GM19397 (cell line): Measurements from ENCODE around the gene ULK4.
"Not testable (repeated sequence)": the region's sequence is repeated elsewhere in the genome, so short reads cannot be mapped to it uniquely, and the experiment has no call there.

ENCODE experiments used
- ATAC-seq: cut with Tn5 transposase; IDR thresholded peaks from one replicate; pipeline ENCODE4 v1.9.1; 2021; ENCODE audit warnings: mild to moderate bottlenecking, moderate library complexity; ENCODE audit not compliant: unreplicated experiment

Gene ULK4

DNA sequence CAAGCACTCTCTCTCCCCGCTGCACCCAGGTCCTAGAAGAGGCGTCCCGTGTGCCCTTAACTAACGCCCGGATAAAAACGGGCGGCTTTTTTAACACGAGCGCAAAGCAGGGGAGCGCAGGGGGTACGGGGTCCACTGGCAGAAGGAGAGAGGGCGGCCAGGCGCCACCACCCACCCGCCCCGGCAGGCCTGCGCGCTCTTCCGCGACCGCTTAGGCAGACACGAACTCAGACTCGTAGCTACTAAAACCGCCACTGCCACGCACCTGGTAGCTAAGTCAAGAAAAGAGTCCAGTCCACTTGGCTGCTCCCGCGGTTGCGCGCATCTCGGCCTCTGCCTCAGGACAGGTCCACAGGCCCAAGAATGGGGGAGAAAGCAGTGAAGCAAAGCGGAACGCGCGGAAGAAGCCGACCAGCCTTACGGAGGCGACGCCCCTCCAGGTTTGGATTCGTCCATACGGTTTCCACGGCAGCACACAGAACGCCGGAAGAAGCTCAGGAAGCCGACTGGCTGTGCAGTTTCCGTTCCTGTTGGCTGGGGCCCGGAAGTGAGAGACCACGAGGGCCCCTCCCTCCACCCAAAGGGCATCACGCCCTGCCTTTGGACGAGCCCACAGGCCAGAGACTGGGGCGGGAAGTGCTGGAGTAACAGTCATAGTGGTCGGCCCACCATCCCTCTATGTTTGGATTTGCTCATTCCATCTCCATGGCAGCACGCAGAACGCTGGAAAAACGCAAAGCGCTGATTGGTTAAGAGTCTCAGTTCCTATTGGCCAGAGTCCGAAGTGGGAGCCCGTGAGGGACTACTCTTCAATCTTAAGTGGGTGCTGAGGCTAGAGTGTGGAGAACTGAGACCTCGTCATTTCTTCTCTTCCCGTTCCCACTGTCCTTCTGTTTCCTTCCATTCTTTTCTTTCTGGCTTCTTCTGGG, at the start of gene ULK4:
ULK4 (minus strand) TSS at position 353 of the 929 bp plus-strand sequence. CDS start 7,344 bp downstream, outside the sequence.
- ATAC-seq = peak; percentile 94

GRCh38 chr3:42010530-42010929, 48.6 kb upstream of the ULK4 start:
- ATAC-seq = no peak

DNA sequence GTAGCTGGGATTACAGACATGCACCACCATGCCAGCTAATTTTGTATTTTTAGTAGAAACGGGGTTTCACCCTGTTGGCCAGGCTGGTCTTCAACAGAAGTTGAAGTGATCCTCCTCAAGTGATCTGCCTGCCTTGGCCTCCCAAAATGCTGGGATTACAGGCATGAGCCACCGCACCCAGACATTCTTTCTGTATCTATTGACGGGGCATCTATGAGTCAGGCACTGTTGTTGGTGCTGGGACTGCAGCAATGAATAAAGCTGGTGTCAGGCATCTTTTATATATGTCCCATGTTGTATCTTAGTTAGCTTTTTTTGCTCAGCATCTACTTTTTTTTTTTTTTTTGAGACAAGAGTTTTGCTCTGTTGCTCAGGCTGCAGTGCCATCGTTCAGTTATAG, 47.6 kb upstream of the ULK4 start:
- ATAC-seq = no peak

- ATAC-seq = no peak
Observed at GRCh38 chr3:42007785-42008184, 45.9 kb upstream of the ULK4 start.

GRCh38 chr3:42005401-42005800, 43.5 kb upstream of the ULK4 start:
- no peak for ATAC-seq

DNA sequence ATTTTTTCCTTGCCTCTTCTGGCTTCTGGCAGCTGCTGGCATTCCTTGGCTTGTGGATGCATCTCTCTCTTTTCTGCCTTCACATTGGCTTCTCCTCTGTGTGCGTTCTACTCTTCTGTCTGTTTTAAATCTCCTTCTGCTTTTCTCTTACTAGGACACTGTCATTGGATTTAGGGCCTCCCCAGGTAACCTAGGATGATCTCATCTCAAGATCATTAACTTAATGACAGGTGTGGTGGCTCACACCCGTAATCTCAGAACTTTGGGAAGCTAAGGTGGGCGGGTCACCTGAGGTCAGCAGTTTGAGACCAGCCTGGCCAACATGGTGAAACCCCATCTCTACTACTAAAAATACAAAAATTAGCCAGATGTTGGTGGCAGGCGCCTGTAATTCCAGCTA, 40.9 kb upstream of the ULK4 start:
- no peak for ATAC-seq

- no peak for ATAC-seq
Observed at GRCh38 chr3:42001777-42002176, 39.9 kb upstream of the ULK4 start.

DNA sequence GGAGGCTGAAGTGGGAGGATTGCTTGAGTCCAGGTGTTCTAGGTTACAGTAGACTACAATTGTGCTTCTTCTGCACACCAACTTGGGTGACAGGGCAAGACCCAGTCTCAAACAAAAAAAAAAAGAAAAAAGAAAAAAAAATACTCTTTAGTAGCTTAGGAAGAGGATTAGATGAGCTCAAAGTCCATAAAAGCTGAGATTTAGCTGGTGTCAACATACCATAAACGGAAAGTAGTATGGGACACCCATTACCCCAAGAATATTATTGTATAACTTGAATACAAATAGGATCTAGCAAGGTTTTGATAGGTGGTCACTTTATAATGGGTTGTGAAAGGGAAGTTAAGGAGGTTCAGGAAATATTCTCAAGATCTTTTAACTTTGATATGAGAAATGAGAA, 38.0 kb upstream of the ULK4 start:
- no peak for ATAC-seq

- no peak for ATAC-seq
Observed at GRCh38 chr3:41997702-41998550, 36.0 kb upstream of the ULK4 start.

- no peak for ATAC-seq
Observed at GRCh38 chr3:41991437-41991836, 29.5 kb upstream of the ULK4 start.

DNA sequence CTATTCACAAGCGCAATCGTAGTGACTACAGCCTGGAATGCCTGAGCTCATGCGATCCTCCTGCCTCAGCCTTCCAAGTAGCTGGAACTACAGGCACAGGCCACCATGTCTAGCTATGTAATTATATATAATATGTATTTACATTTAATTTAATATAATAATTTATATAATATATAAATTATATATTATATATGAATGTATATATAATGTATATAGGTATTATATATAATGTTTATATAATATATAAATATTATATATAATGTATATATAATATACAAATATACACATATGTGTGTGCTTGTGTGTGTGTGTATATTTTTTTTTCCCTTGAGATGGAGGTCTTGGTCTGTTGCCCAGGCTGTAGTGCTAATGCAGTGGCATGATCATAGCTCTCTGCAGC, 27.6 kb upstream of the ULK4 start:
- no peak for ATAC-seq

DNA sequence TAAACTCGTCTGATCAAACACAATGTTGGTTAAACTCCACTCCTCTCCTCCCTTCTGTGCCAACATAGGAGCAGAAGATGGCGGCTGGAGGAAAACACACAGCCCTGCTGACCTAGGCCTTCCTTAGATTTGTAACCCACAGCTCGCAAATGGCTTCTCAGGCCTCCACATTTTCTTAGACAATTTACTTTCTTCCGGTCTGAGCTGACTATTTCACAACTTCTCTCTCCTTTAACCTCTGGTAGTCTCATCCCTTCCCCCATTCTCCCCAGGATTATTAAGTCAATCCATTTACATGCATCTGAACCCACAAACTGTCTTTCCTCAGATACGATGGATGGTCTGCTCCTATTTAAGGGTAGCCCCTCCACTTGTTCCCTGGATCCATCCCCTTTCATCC, 25.7 kb upstream of the ULK4 start:
- ATAC-seq = no peak

- no peak for ATAC-seq
Observed at GRCh38 chr3:41986561-41986960, 24.7 kb upstream of the ULK4 start.

DNA sequence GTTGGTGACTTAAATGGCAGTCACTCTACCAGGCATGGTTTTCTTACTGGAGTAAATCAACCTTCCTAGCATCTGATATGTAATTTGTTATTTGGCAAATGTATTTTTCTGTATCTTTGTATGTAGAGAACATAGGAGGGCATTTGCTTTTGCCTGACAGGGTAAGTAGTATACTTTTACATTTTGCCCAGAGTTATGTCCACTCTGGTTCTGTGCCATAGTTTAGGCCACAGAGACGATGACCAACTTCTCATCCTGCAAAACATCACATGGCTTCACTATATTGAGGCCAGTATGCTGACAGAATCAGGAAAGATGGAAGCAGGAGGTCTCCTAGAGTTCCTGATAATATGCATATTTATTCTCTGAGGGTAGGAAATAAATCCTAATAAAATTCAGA, 23.1 kb upstream of the ULK4 start:
- no peak for ATAC-seq

DNA sequence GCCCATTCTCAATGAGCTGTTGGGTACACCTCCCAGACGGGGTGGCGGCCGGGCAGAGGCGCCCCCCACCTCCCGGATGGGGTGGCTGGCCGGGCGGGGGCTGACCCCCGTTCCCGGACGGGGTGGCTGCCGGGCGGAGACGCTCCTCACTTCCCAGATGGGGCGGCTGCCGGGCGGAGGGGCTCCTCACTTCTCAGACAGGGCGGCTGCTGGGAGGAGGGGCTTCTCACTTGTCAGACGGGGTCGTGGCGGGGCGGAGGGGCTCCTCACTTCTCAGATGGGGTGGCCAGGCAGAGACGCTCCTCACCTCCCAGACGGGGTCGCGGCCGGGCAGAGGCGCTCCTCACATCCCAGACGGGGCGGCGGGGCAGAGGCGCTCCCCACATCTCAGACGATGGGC, 21.2 kb upstream of the ULK4 start:
- ATAC-seq = not testable (repeated sequence)

- not testable (repeated sequence) for ATAC-seq
Observed at GRCh38 chr3:41977401-41977800, 15.5 kb upstream of the ULK4 start.

DNA sequence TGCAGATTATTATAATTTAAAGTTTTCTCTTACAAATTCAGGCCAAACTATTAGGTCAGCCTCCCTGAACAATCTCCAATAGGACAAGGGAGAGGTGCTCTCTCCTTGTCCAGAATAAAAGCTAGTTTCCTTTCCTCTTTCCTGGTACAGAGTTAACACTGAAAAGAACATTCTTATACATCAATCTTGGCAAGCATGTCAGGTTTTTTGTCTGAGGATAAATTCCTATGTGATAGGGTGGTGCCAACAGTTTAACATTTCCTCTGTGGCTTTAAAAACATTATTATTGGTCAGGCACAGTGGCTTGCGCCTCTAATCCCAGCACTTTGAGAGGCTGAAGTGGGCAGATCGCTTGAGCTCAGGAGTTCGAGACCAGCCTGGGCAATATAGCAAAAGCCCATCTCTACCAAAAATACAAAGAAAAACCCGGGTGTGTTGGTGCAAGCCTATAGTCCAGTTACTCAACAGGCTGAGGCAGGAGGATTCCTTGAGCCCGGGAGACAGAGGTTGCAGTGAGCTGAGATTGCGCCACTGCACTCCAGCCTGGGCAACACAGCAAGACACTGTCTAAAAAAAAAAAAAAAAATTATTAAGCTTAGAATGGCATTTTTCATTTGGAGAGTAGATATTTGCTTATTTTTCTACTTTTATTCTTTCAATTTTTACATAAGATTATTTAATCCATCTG, 13.7 kb upstream of the ULK4 start:
- no peak for ATAC-seq

DNA sequence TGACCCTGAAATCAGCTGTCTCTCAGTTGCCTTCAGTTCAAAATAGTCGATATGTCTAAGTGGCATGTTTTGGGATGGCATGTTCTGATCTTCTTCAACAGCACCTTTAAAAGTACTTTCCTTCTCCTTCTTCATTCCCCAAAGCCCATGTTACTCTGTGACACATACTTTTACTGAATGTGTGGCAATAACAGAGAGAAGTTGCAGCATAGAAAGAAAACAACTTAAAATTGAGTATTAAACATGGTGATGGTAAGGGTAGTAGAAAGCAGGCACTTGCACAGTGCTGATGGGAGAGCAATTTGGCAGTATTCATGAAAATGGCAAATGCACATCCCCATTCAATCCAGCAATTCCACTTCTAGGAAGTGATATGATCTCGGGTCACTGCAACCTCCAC, 12.3 kb upstream of the ULK4 start:
- ATAC-seq = no peak

DNA sequence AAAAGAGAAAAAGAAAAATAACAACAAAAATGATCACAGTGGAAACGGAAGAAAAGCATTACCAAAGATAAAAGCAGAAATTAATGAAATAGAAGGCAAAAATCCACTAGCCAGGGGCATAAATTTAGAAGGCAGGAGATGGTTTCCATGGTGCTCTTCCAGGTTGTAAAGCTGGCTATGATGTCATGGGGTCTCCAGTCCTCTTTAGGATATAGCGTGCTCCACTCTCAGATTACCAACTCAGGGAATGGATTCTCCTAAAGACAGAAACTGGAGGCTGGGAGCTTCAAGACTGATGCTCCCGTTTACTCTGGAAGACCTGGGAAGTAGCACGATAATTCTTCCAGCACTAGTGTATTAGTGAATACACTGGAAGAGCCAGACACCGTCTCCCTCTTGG, 10.9 kb upstream of the ULK4 start:
- no peak for ATAC-seq

- no peak for ATAC-seq
Observed at GRCh38 chr3:41966206-41966605, 4.3 kb upstream of the ULK4 start.

- ATAC-seq = no peak
Observed at GRCh38 chr3:41963823-41964222, 1.9 kb upstream of the ULK4 start.
